ENCODE data around the gene ALKBH5.
A peak's percentile ranks its signal among the peaks of the same experiment; 100 is the strongest.

The ALKBH5 gene

DNA sequence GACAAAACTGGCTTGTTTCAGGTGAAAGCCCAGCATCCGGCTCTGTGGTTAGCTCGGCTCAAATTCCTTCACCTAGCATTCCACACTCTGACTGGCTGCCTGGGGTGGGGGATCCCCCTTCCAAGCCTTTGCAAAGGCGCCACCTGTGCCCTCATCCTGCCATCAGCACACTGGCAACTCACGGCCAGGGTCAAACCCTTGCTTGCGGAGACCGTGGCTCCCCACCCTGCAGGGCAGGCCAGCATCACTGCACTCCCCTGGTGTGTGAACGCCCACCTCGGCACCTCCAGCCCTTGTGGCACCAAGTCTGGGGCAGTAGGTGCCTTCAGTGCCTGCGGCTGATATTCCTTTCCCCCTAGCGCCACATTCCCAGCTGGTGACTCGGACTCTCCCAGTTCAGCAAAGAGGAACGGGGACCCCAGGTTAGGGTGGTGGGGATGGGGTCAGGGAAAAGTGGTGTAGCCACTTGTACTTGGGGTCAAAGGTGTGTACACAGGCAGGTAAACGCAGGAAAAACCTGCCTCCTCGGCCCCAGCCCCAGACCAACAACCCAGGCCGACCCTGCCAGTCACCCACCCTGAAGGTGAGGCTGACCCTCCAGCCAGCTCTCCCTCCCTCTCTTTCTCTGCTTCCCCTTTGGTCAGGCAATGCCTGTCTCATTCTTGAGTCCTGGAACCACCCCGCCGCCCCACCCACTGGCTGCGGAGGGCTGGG lies 73.8 kb downstream of the ALKBH5 start:
- Histone ChIP-seq H3K36me3 (ENCODE audit: low read depth) (peaks cover 45% of the 10 kb centered on the region), H3K9me3 (ENCODE audit: severe bottlenecking) (no peaks in the 10 kb centered on the region), H3K4me1 (ENCODE audit: insufficient read depth, poor library complexity, severe bottlenecking) (peaks cover 17% of the 10 kb centered on the region), H3K4me3 (ENCODE audit: severe bottlenecking) (peak overlapping the region; percentile 94), H3K27ac (ENCODE audit: poor library complexity, severe bottlenecking) (peak overlapping the region; percentile 94), H3K27me3 (ENCODE audit: insufficient read depth, poor library complexity, severe bottlenecking) (no peaks in the 10 kb centered on the region)
- TF ChIP-seq, protein P1, sequence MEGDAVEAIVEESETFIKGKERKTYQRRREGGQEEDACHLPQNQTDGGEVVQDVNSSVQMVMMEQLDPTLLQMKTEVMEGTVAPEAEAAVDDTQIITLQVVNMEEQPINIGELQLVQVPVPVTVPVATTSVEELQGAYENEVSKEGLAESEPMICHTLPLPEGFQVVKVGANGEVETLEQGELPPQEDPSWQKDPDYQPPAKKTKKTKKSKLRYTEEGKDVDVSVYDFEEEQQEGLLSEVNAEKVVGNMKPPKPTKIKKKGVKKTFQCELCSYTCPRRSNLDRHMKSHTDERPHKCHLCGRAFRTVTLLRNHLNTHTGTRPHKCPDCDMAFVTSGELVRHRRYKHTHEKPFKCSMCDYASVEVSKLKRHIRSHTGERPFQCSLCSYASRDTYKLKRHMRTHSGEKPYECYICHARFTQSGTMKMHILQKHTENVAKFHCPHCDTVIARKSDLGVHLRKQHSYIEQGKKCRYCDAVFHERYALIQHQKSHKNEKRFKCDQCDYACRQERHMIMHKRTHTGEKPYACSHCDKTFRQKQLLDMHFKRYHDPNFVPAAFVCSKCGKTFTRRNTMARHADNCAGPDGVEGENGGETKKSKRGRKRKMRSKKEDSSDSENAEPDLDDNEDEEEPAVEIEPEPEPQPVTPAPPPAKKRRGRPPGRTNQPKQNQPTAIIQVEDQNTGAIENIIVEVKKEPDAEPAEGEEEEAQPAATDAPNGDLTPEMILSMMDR (IDR thresholded peaks at IDR 0.05; ENCODE audit: poor library complexity, severe bottlenecking): peak; percentile 29
- DNase-seq (ENCODE audit: low spot score) (peak; percentile 81), ATAC-seq (ENCODE audit: low read depth) (peak; percentile 28)

DNA sequence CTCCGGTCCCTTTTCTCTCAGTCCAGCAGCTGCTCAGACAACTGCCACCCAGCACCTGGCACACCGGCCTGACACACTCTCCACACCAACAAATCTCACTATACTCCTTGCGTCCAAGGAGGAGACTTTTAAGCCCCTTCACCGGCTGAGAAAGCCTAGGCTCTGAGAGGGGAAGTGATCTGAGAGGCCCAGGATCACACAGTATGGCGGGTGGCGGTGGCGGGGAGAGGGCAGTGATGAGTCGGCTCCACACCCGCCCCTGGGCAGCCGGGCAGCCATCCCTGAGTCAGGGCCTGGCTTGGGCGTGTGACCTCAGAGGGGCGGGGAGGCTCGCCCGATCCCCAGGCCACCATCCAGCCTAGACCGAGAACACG lies 74.3 kb downstream of the ALKBH5 start:
- Histone ChIP-seq H3K9me3 (ENCODE audit: severe bottlenecking) (no peaks in the 10 kb centered on the region), H3K36me3 (ENCODE audit: low read depth) (peaks cover 42% of the 10 kb centered on the region), H3K4me3 (ENCODE audit: severe bottlenecking) (peak overlapping the region; percentile 94), H3K27ac (ENCODE audit: poor library complexity, severe bottlenecking) (peak overlapping the region; percentile 94), H3K4me1 (ENCODE audit: insufficient read depth, poor library complexity, severe bottlenecking) (peaks cover 17% of the 10 kb centered on the region), H3K27me3 (ENCODE audit: insufficient read depth, poor library complexity, severe bottlenecking) (no peaks in the 10 kb centered on the region)
- TF ChIP-seq, protein P1 (IDR thresholded peaks at IDR 0.05; ENCODE audit: poor library complexity, severe bottlenecking): no peak
- peak; percentile 61 for ATAC-seq (ENCODE audit: low read depth)
- peak; percentile 88 for DNase-seq (ENCODE audit: low spot score)

DNA sequence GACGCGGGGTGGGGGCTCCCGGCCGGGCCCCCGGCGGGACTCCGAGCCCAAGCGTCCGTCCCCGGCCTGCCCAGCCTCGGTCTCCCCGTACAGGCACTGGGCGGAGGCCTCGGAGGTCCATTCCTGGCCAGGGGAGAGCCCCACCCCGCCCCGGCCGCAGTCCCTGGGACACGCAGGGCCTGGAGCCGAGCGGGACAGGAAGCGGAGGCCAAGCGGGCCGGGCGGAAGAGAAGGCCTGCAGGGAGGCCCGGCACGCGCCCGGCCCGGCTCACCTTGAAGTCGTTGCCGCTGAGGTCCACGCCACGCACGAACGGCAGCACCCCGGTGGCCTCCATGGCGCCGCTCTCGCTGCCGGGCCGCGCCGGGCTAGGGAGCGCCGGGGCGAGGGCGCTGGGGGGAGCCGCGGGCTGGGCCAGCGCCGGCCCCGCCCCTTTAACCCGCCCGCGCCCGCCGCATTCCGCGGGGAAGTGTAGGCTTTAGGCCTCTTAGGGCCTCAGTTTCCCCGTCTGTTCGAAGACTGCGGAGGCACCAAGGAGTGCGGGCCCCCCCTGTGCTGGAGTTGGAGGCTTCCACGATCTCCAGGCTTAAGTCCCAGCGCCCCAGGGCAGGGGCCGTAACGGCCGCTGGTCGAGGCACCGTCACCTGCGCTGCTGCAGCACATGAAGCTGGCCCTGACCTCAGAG lies 74.9 kb downstream of the ALKBH5 start, which contains the start of gene FLII:
FLII (minus strand) TSS at position 383 of the 683 bp plus-strand sequence; CDS start at position 335, 48 bp downstream.
- Histone ChIP-seq H3K27ac (ENCODE audit: poor library complexity, severe bottlenecking) (peak within 1 kb of the TSS; percentile 94), H3K4me1 (ENCODE audit: insufficient read depth, poor library complexity, severe bottlenecking) (peaks cover 17% of the 10 kb centered on the region), H3K36me3 (ENCODE audit: low read depth) (peaks cover 42% of the 10 kb centered on the region), H3K9me3 (ENCODE audit: severe bottlenecking) (no peaks in the 10 kb centered on the region), H3K4me3 (ENCODE audit: severe bottlenecking) (peak within 1 kb of the TSS; percentile 94), H3K27me3 (ENCODE audit: insufficient read depth, poor library complexity, severe bottlenecking) (no peaks in the 10 kb centered on the region)
- TF ChIP-seq, protein P1 (IDR thresholded peaks at IDR 0.05; ENCODE audit: poor library complexity, severe bottlenecking): no peak
- ATAC-seq (ENCODE audit: low read depth) (peak; percentile 20), DNase-seq (ENCODE audit: low spot score) (peak; percentile 52)

Data from RWPE2 (cell line).